ENCODE results near the gene SCN10A. TPM values are rescaled to one million over a fixed set of nuclear protein-coding genes. Genes with fewer than 3 reads are reported as not detected.

Gene SCN10A
- total RNA-seq, 4 donors from 2014 or later: not detected

DNA sequence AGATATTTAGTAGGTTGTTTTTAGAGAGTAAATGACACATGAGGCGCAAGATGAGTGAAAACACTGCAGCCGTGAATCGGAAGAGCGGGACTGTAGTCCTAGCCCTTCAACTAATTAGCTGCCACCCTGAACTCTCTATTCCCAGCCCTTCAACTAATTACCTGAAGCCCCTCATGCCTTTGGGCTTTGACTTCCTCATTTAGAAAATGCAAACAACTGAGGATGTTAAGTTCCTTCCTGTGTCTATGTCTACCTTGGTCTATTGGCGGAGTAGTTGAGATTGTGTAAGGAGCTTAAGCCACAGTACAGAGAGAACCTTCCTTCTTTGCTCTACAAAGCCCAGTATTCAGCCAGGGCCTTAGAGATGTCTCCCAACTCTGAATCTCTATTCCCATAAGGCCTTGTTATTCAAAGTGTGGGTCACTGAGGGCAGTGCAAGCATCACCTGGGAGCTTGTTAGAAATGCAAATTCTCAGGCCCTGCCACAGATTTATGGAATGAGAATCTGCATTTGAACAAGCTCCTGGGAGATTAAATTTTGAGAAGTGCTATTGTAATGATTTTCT lies 94.7 kb downstream of the SCN10A start:
- Histone ChIP-seq H3K9me3 (no peaks in the 10 kb centered on the region), H3K27ac (no peak overlapping the region), H3K36me3 (no peaks in the 10 kb centered on the region), H3K27me3 (no peaks in the 10 kb centered on the region), H3K4me1 (no peaks in the 10 kb centered on the region), H3K4me3 (no peak overlapping the region)
- no peak for DNase-seq (ENCODE audit: low spot score in 2 of 2)
- TF ChIP-seq, protein P1, sequence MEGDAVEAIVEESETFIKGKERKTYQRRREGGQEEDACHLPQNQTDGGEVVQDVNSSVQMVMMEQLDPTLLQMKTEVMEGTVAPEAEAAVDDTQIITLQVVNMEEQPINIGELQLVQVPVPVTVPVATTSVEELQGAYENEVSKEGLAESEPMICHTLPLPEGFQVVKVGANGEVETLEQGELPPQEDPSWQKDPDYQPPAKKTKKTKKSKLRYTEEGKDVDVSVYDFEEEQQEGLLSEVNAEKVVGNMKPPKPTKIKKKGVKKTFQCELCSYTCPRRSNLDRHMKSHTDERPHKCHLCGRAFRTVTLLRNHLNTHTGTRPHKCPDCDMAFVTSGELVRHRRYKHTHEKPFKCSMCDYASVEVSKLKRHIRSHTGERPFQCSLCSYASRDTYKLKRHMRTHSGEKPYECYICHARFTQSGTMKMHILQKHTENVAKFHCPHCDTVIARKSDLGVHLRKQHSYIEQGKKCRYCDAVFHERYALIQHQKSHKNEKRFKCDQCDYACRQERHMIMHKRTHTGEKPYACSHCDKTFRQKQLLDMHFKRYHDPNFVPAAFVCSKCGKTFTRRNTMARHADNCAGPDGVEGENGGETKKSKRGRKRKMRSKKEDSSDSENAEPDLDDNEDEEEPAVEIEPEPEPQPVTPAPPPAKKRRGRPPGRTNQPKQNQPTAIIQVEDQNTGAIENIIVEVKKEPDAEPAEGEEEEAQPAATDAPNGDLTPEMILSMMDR (IDR thresholded peaks at IDR 0.05): no peak
- no peak for TF ChIP-seq POLR2AphosphoS5 (IDR thresholded peaks at IDR 0.05)
- TF ChIP-seq EP300 (IDR thresholded peaks at IDR 0.05): no peak
- TF ChIP-seq POLR2A (IDR thresholded peaks at IDR 0.05): no peak
- 88% methylated on average over 5 of the region's 5 CpGs for WGBS

DNA sequence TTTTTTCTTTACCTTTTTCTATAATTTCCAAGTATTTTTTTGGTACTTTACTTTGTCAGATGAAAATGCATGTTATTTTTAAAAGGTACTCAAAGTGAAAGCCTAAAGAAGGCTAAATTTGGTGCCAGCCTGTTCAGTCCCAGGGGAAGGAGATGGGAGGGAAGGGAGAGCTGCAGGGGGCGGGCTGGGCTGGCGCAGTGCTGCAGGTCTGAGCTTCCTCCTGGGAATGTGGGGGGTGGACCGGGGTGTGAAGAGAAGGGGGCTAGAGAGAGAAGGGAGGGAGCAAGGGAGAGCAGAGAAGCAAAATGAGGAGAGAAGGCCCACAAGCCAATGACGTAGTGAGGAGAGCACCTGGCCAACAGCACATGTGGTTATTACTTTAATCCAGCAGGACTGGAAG lies 95.6 kb downstream of the SCN10A start:
- H3K36me3 ChIP-seq: no peaks in the 10 kb centered on the region
- no peaks in the 10 kb centered on the region for H3K9me3 ChIP-seq
- no peak overlapping the region for H3K4me3 ChIP-seq
- TF ChIP-seq, protein P1 (IDR thresholded peaks at IDR 0.05): no peak
- no peak for TF ChIP-seq POLR2AphosphoS5 (IDR thresholded peaks at IDR 0.05)
- no peak for TF ChIP-seq POLR2A (IDR thresholded peaks at IDR 0.05)
- TF ChIP-seq EP300 (IDR thresholded peaks at IDR 0.05): no peak
- no peak for DNase-seq (ENCODE audit: low spot score in 2 of 2)
- H3K4me1 ChIP-seq: no peaks in the 10 kb centered on the region
- WGBS: 49% methylated on average over 4 of the region's 4 CpGs
- H3K27ac ChIP-seq: no peak overlapping the region
- H3K27me3 ChIP-seq: no peaks in the 10 kb centered on the region

DNA sequence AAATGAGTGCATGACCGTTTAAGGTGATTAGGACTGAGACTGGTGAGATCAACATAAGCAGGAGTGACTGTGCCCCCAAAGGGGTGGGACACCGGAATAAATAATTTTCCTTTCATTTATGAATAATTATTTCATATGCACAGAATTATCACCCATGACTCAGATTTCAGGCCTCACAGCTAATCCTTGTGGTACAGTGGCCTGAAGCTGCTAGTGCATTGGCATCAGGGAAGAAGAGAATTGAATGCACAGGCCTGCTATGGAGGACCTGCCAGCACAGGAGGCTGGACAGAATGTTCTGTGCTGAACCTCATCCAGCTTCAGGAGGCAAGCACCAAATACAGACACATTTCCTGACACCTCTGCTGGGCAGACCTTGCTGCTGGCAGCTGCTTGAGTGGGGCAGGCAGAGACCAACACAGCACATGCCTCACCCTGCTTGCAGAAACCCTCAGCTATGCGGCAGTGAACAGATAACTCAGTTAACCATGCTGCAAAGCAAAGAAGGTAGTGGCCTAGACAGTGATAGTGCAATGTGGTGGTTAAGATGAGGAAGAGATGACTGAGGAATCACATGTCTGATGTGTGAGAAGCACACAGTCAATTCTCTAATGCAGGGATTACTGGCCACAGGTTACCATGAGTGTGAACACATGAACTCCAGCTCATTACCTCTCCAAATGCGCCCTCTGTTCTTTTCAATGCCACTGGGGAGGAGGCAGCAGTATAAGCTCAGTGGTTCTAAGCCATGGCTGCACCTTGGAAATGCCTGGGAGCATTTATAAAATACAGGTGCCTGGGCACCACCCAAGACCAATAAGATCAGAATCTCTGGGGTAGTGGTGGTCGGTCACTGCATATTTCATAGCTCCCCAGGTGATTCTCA lies 98.4 kb downstream of the SCN10A start:
- 50% methylated on average over 5 of the region's 5 CpGs for WGBS
- Histone ChIP-seq H3K36me3 (no peaks in the 10 kb centered on the region), H3K27me3 (no peaks in the 10 kb centered on the region), H3K4me3 (no peak overlapping the region), H3K27ac (no peak overlapping the region), H3K9me3 (no peaks in the 10 kb centered on the region), H3K4me1 (no peaks in the 10 kb centered on the region)
- no peak for DNase-seq (ENCODE audit: low spot score in 2 of 2)
- no peak for TF ChIP-seq POLR2A (IDR thresholded peaks at IDR 0.05)
- TF ChIP-seq, protein P1 (IDR thresholded peaks at IDR 0.05): no peak
- no peak for TF ChIP-seq POLR2AphosphoS5 (IDR thresholded peaks at IDR 0.05)
- no peak for TF ChIP-seq EP300 (IDR thresholded peaks at IDR 0.05)

DNA sequence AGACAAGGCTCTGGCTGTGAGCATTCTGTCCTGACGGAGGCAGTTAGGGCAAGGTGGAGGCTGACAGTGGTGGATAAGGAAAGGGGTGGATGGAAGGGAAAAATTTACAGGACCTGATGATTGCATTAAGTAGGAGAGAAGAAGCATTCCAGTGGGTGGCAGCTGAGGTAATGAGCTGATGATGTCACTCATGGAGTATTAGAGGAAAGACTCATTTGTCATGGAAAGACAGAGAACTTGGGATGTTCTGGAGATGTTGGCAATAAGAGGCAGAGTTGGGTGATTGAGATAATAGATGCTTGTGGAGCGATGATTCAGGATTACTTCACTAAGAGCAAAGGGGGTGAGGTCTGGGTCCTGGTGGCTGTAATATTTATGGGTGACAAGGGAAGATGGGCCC lies 102.9 kb downstream of the SCN10A start:
- H3K27me3 ChIP-seq: peaks cover 4% of the 10 kb centered on the region
- no peaks in the 10 kb centered on the region for H3K36me3 ChIP-seq
- TF ChIP-seq, protein P1 (IDR thresholded peaks at IDR 0.05): no peak
- TF ChIP-seq EP300 (IDR thresholded peaks at IDR 0.05) (no peak), POLR2A (IDR thresholded peaks at IDR 0.05) (no peak), POLR2AphosphoS5 (IDR thresholded peaks at IDR 0.05) (no peak)
- no peaks in the 10 kb centered on the region for H3K4me1 ChIP-seq
- no peak for DNase-seq (ENCODE audit: low spot score in 2 of 2)
- H3K9me3 ChIP-seq: no peaks in the 10 kb centered on the region
- WGBS: 83% methylated on average over 2 of the region's 2 CpGs
- no peak overlapping the region for H3K27ac ChIP-seq
- no peak overlapping the region for H3K4me3 ChIP-seq

DNA sequence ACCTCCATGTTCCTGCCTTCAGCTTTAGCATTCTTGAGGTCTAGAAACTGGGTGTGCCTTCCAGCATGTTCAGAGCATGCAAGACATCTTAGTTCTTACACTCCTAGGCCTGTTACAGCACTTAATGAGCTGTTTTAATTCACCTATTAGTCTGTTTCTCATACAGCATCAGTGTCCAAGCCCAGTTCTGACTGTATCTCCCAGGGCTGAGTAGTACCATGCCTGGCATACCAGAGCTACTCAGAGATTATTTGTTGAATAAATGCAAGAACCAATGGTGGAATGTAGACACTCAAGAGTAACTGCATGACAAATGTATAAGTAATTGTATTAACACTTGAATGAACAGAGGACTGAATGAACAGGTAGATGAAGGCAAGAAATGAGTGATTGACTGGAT lies 104.7 kb downstream of the SCN10A start:
- Histone ChIP-seq H3K36me3 (no peaks in the 10 kb centered on the region), H3K4me1 (no peaks in the 10 kb centered on the region), H3K27ac (no peak overlapping the region), H3K4me3 (no peak overlapping the region), H3K9me3 (no peaks in the 10 kb centered on the region), H3K27me3 (peaks cover 4% of the 10 kb centered on the region)
- TF ChIP-seq POLR2AphosphoS5 (IDR thresholded peaks at IDR 0.05): no peak
- no peak for TF ChIP-seq EP300 (IDR thresholded peaks at IDR 0.05)
- TF ChIP-seq, protein P1 (IDR thresholded peaks at IDR 0.05): no peak
- no peak for TF ChIP-seq POLR2A (IDR thresholded peaks at IDR 0.05)
- DNase-seq (ENCODE audit: low spot score in 2 of 2): no peak

All from suprapubic skin (tissue), 4 donors.